A549 (cell line): Measurements from ENCODE around the gene RHBDD3. TPM values are rescaled to one million over a fixed set of nuclear protein-coding genes. Genes with fewer than 3 reads are reported as not detected.

Experiments
- ATAC-seq, 2 experiments: fragments of 200-7000 bp in 1 of 2; fragments of >200 bp in 1 of 2; cut with Nextera tagmentation in 1 of 2; cut with Tn5 transposase in 1 of 2; 3 replicates each; pipeline versions ENCODE4 v1.8.0 to v1.9.1; 2018 to 2020; ENCODE audit warnings: mild to moderate bottlenecking in 1 of 2, moderate library complexity in 1 of 2
- CTCF ChIA-PET: fragments of 300-600 bp; sonication (Branson Sonifier 250); formaldehyde crosslinking; extraction: SDS; loops from one replicate; lab custom pipeline; 2021; ENCODE audit warnings: antibody characterized with exemption, inconsistent platforms; lab: Yijun Ruan, JAX
- POLR2A ChIA-PET: fragments of 350-600 bp; formaldehyde crosslinking; extraction: SDS; loops from one replicate; lab custom pipeline; 2021; ENCODE audit warnings: antibody characterized with exemption, inconsistent platforms; lab: Yijun Ruan, JAX
- DNase-seq, 2 experiments: peaks; one replicate each; pipeline versions ENCODE4 v3.0.0 to v3.0.0-alpha.2; 2011 to 2016; ENCODE audit warnings: low read depth in 1 of 2, low spot score in 1 of 2
- FAIRE-seq: peaks from 2 replicates; lab custom pipeline; 2011; peaks lifted over from hg19 to GRCh38; lab: Jason Lieb, UNC
- H3K27ac ChIP-seq, 2 experiments: fragments of >200 bp; sonication (Bioruptor Twin); formaldehyde crosslinking; 3 replicates each; pipeline ENCODE4 v1.5.1; 2016 to 2017
- H3K4me1 ChIP-seq: fragments of >200 bp; sonication (Bioruptor Twin); formaldehyde crosslinking; 3 replicates; pipeline ENCODE4 v1.6.1; 2016
- H3K4me2 ChIP-seq: fragments of >200 bp; sonication (Bioruptor Twin); formaldehyde crosslinking; 3 replicates; pipeline ENCODE4 v1.6.1; 2016
- H3K4me3 ChIP-seq: fragments of >200 bp; sonication (Bioruptor Twin); formaldehyde crosslinking; 3 replicates; pipeline ENCODE4 v1.5.1; 2016
- H3K9me3 ChIP-seq: fragments of >200 bp; sonication (Bioruptor Twin); formaldehyde crosslinking; 3 replicates; pipeline ENCODE4 v1.6.1; 2016
- CHD4 ChIP-seq: fragments of 200-600 bp; sonication (generic); IDR thresholded peaks from 2 replicates; pipeline ENCODE4 v1.6.1; 2016; ENCODE audit warnings: antibody characterized with exemption, mild to moderate bottlenecking, borderline replicate concordance
- EHF ChIP-seq: fragments of 250-450 bp; sonication (Bioruptor Pico); IDR thresholded peaks from 2 replicates; pipeline ENCODE4 v1.5.0; 2020; ENCODE audit warnings: mild to moderate bottlenecking
- FOSB ChIP-seq: fragments of 250-450 bp; sonication (Bioruptor Pico); IDR thresholded peaks from 2 replicates; pipeline ENCODE4 v1.5.0; 2020; ENCODE audit warnings: mild to moderate bottlenecking, moderate library complexity
- FOSL2 ChIP-seq, 2 experiments: fragments of 450-650 bp in 1 of 2; fragments of >200 bp in 1 of 2; sonication (Bioruptor Twin) in 1 of 2; formaldehyde crosslinking; IDR thresholded peaks; 2 replicates each; pipeline versions ENCODE4 v1.5.0 to v1.6.1; 2016 to 2020; ENCODE audit warnings: mild to moderate bottlenecking in 1 of 2, moderate library complexity in 1 of 2
- HDAC2 ChIP-seq: fragments of 200-600 bp; sonication (generic); IDR thresholded peaks from 2 replicates; pipeline ENCODE4 v1.6.1; 2016
- HES2 ChIP-seq: fragments of >200 bp; sonication (Bioruptor Twin); formaldehyde crosslinking; IDR thresholded peaks from 2 replicates; pipeline ENCODE4 v1.6.1; 2016
- HEYL ChIP-seq: fragments of 250-450 bp; sonication (Bioruptor Pico); IDR thresholded peaks from 2 replicates; pipeline ENCODE4 v1.8.0; 2021; ENCODE audit warnings: mild to moderate bottlenecking, moderate library complexity
- HOXB13 ChIP-seq: fragments of 250-450 bp; sonication (Bioruptor Pico); IDR thresholded peaks from 2 replicates; pipeline ENCODE4 v1.5.0; 2020; ENCODE audit warnings: low read depth, mild to moderate bottlenecking, moderate library complexity
- JUNB ChIP-seq: fragments of >200 bp; sonication (Bioruptor Twin); formaldehyde crosslinking; IDR thresholded peaks from 2 replicates; pipeline ENCODE4 v1.6.1; 2016
- KDM1A ChIP-seq: fragments of 200-600 bp; sonication (generic); IDR thresholded peaks from 2 replicates; pipeline ENCODE4 v1.6.1; 2016; ENCODE audit warnings: low read depth, mild to moderate bottlenecking
- MAX ChIP-seq: IDR thresholded peaks from 2 replicates; pipeline ENCODE4 v1.6.1; 2012
- MYC ChIP-seq: IDR thresholded peaks from 2 replicates; pipeline ENCODE4 v1.6.1; 2012; ENCODE audit warnings: mild to moderate bottlenecking, inconsistent platforms, low read length, improper control_type of control experiment, borderline replicate concordance
- NFE2L2 ChIP-seq: fragments of 150-350 bp; conservative IDR thresholded peaks from 2 replicates; pipeline ENCODE4 v1.6.1; 2014; ENCODE audit warnings: low read length
- NR3C1 ChIP-seq: fragments of >200 bp; sonication (Bioruptor Twin); formaldehyde crosslinking; IDR thresholded peaks from 3 replicates; pipeline ENCODE4 v1.6.1; 2017
- PBX3 ChIP-seq: IDR thresholded peaks from 2 replicates; pipeline ENCODE4 v1.6.1; 2012
- PHF8 ChIP-seq: fragments of 200-600 bp; sonication (generic); IDR thresholded peaks from 2 replicates; pipeline ENCODE4 v1.6.1; 2016; ENCODE audit warnings: low read depth, mild to moderate bottlenecking, antibody characterized with exemption, moderate library complexity, borderline replicate concordance
- POLR2A ChIP-seq: IDR thresholded peaks from 2 replicates; pipeline ENCODE4 v1.6.1; 2012; ENCODE audit warnings: mild to moderate bottlenecking, low read length
- RARB ChIP-seq: fragments of 250-450 bp; sonication (Bioruptor Pico); IDR thresholded peaks from 2 replicates; pipeline ENCODE4 v1.8.0; 2021; ENCODE audit warnings: mild to moderate bottlenecking, moderate library complexity
- RFX5 ChIP-seq: fragments of 450-650 bp; IDR thresholded peaks from 2 replicates; pipeline ENCODE4 v1.7.1; 2014; ENCODE audit warnings: antibody characterized with exemption, mild to moderate bottlenecking, moderate library complexity
- SREBF2 ChIP-seq: fragments of 450-650 bp; IDR thresholded peaks from 2 replicates; pipeline ENCODE4 v1.6.1; 2014; ENCODE audit warnings: mild to moderate bottlenecking, moderate library complexity
- ZFP36 ChIP-seq: fragments of 450-650 bp; IDR thresholded peaks from 2 replicates; pipeline ENCODE4 v1.6.1; 2014; ENCODE audit warnings: borderline replicate concordance; ENCODE audit not compliant: partially characterized antibody
- ZNF302 ChIP-seq: fragments of 250-450 bp; sonication (Bioruptor Pico); IDR thresholded peaks from 2 replicates; pipeline ENCODE4 v1.9.0; 2021; ENCODE audit warnings: inconsistent platforms, mild to moderate bottlenecking, moderate library complexity
- WGBS: methylation state at CpG from one replicate; pipeline ENCODE4 v1.1.6; 2017; ENCODE audit errors: missing lambda C conversion rate; 5-methylcytosine and 5-hydroxymethylcytosine counted together
- polyA plus RNA-seq, 4 experiments: library from polyadenylated mRNA; depleted of rRNA in 3 of 4; stranded (reverse); fragments of >200 nt; fragmentation: RNase III in 1 of 4; extraction: RNeasy Plus Mini Kit Qiagen cat#74134 plus additional on column Dnase treatment in 1 of 4; gene quantifications; 2 replicates in 3 of 4; 3 replicates in 1 of 4; pipeline ENCODE4 v1.2.3, GENCODE V29; 2011 to 2017
- TF ChIP-seq, protein P1 (sequence below): fragments of >200 bp; sonication (Bioruptor Twin); formaldehyde crosslinking; IDR thresholded peaks from 3 replicates; pipeline ENCODE4 v1.6.1; 2016
- TF ChIP-seq, protein P2 (sequence below): IDR thresholded peaks from 2 replicates; pipeline ENCODE4 v1.6.1; 2012; ENCODE audit warnings: low read depth, borderline replicate concordance

Gene RHBDD3
- polyA plus RNA-seq, 2 of the 4 experiments (the other 2 are of a cell fraction), result 10.2 to 20.8 TPM

GRCh38 chr22:29260031-29260560 lies 7.7 kb downstream of the RHBDD3 start:
- 88% methylated on average over 5 of the region's 13 CpGs for WGBS
- ChIA-PET CTCF (interaction anchor here (1.7 kb wide), 1 partner anchor 15 kb away, joined by 11 read pairs; no protein-coding TSS in a partner anchor), POLR2A (interaction anchor here (0.6 kb wide), 1 partner anchor 499 kb away, joined by 3 read pairs; no protein-coding TSS in a partner anchor)
- DNase-seq (no peak), ATAC-seq (peak in 1 of 2 experiments; percentile 13; a peak in 3 of 6 replicates), FAIRE-seq (no peak)
- Histone ChIP-seq H3K4me2 (no peak overlapping the region), H3K9me3 (no peaks in the 10 kb centered on the region), H3K4me1 (no peaks in the 10 kb centered on the region), H3K27ac (no peak overlapping the region), H3K4me3 (no peak overlapping the region)
- TF ChIP-seq, protein P1, sequence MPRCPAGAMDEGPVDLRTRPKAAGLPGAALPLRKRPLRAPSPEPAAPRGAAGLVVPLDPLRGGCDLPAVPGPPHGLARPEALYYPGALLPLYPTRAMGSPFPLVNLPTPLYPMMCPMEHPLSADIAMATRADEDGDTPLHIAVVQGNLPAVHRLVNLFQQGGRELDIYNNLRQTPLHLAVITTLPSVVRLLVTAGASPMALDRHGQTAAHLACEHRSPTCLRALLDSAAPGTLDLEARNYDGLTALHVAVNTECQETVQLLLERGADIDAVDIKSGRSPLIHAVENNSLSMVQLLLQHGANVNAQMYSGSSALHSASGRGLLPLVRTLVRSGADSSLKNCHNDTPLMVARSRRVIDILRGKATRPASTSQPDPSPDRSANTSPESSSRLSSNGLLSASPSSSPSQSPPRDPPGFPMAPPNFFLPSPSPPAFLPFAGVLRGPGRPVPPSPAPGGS, result no peak

DNA sequence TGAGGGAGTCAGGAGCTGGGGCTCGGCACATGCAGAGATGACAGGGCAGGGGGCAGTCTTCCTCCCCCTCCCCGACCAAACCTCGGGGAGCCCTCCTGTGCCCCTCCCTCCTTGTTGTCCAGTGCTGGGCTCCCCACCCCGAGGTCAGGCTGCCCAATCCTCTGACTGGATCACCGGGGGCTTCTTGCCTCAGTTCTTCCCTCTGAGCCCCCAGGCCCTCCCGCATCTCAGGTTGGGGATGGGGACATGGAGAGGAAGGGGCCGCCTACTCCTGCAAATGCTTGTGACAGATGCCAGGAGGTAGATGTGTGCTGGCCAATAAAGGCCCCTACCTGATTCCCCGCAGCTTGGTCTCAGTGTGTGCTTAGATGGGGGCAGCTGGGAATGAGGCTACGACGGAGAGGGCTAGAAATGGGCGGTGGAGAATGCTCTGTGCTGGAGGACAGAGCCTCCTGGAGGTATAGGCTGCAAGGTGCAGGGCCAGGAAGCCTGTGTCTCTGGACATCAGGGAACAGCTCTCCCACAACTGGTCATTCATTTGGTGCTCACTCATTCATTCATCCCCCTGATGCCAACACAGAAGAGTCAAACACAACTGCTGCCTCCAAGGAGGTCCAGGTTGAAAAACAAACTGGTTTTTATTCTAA lies 8.4 kb downstream of the RHBDD3 start:
- DNase-seq (peak; percentile 29 to 34), ATAC-seq (peak; percentile 75 to 80), FAIRE-seq (no peak)
- no peak overlapping the region for H3K27ac ChIP-seq
- 89% methylated on average over 9 of the region's 11 CpGs for WGBS
- POLR2A ChIA-PET, result no interaction called here
- H3K9me3 ChIP-seq, result no peaks in the 10 kb centered on the region
- H3K4me3 ChIP-seq, result no peak overlapping the region
- TF ChIP-seq ZNF302 (CRISPR knock-in tag) (no peak), NR3C1 (no peak), PBX3 (no peak), JUNB (no peak), HDAC2 (no peak), MYC (no peak), RFX5 (no peak), NFE2L2 (no peak), PHF8 (no peak), SREBF2 (no peak)
- H3K4me2 ChIP-seq, result no peak overlapping the region
- no peaks in the 10 kb centered on the region for H3K4me1 ChIP-seq
- CTCF ChIA-PET, result interaction anchor here (0.9 kb wide), 1 partner anchor 12 kb away, joined by 6 read pairs; no protein-coding TSS in a partner anchor

DNA sequence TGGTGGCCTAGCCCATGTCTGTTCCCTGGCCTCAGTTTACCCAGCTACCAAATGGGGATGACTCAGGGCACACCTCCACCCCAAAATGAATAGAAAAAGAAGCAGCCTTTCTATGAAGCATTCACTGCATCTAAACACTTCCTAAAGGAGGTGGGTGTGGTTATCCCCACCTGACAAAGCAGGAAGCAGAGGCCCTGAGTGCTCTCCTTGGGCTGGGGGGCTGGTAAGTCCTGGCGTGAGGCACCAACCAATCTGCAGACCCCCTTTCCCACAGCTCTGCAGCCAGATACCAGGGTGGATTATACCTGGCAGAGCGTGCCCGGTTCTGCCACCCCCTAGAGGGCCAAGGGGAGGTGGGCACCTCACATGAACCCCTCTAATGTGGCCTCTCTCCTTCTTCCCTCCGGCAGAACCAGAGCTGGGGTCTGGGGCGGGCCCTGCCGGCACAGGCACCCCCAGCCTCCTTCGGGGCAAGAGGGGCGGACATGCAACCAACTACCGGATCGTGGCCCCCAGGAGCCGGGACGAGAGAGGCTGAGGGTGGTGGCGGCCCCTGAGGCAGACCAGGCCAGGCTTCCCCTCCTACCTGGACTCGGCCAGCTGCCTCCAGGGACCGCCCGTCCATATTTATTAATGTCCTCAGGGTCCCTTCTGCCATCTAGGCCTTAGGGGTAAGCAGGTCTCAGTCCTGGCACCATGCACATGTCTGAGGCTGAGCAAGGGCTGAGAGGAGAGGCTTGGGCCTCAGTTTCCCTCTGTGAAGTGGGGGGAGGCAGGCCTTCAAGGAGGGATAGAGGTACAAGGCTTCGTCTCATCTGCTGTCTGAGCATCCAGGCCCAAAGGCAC lies 9.2 kb downstream of the RHBDD3 start:
- POLR2A ChIA-PET, result no interaction called here
- FAIRE-seq, result no peak

More for the DNA sequence above, 9.2 kb downstream of the RHBDD3 start:
- no peaks in the 10 kb centered on the region for H3K9me3 ChIP-seq
- DNase-seq, result no peak
- no peaks in the 10 kb centered on the region for H3K4me1 ChIP-seq
- CTCF ChIA-PET, result interaction anchor here (0.6 to 4.5 kb wide), 3 partner anchors 11 to 194 kb away, joined by 3 to 42 read pairs (median 6); no protein-coding TSS in a partner anchor
- no peak overlapping the region for H3K4me2 ChIP-seq
- no peak for TF ChIP-seq FOSB
- TF ChIP-seq, protein P2, sequence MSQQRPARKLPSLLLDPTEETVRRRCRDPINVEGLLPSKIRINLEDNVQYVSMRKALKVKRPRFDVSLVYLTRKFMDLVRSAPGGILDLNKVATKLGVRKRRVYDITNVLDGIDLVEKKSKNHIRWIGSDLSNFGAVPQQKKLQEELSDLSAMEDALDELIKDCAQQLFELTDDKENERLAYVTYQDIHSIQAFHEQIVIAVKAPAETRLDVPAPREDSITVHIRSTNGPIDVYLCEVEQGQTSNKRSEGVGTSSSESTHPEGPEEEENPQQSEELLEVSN, result no peak
- no peak for TF ChIP-seq RARB
- TF ChIP-seq HEYL (CRISPR knock-in tag), result no peak
- TF ChIP-seq POLR2A, result no peak
- TF ChIP-seq EHF (CRISPR knock-in tag), result no peak
- no peak for TF ChIP-seq CHD4
- no peak for TF ChIP-seq MAX
- no peak for TF ChIP-seq ZFP36
- TF ChIP-seq HES2, result no peak
- TF ChIP-seq KDM1A, result no peak
- no peak for TF ChIP-seq FOSL2 (IDR thresholded peaks at IDR 0.05)
- TF ChIP-seq FOSL2 (CRISPR knock-in tag; IDR thresholded peaks at IDR 0.05), result no peak
- no peak for TF ChIP-seq PHF8
- no peak for TF ChIP-seq HOXB13 (CRISPR knock-in tag)
- TF ChIP-seq, all 56 proteins: peak for 0
- ATAC-seq, result no peak
- 100% methylated on average over 2 of the region's 17 CpGs for WGBS
- Histone ChIP-seq H3K4me3 (no peak overlapping the region), H3K27ac (no peak overlapping the region)
